ENCODE measurements around the gene NFIA.
A peak's percentile ranks its signal among the peaks of the same experiment; 100 is the strongest.

Gene NFIA

DNA sequence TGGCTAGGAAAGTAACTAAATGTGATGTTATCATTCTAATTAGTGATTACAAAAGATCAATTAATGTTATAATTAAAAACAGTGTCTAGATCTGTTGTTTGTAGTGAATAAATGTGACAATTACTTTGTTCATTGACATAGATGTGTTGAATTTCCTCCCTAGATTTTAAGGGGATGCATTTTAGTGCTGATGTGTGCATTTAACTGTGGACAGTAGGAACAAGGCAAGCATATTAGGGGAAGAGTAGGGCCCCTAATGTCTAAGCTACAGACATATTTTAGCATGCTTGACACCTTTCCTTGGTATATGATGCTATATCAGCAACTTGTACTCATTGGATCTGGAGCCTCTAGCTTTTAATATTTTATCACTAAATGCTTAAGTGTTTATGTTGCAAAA, 48.9 kb downstream of the NFIA start:
- no peak overlapping the region for H3K4me3 ChIP-seq (ENCODE audit: low read depth, low read length)
- no peak for DNase-seq (ENCODE audit: low read depth)
- TF ChIP-seq, protein P1, sequence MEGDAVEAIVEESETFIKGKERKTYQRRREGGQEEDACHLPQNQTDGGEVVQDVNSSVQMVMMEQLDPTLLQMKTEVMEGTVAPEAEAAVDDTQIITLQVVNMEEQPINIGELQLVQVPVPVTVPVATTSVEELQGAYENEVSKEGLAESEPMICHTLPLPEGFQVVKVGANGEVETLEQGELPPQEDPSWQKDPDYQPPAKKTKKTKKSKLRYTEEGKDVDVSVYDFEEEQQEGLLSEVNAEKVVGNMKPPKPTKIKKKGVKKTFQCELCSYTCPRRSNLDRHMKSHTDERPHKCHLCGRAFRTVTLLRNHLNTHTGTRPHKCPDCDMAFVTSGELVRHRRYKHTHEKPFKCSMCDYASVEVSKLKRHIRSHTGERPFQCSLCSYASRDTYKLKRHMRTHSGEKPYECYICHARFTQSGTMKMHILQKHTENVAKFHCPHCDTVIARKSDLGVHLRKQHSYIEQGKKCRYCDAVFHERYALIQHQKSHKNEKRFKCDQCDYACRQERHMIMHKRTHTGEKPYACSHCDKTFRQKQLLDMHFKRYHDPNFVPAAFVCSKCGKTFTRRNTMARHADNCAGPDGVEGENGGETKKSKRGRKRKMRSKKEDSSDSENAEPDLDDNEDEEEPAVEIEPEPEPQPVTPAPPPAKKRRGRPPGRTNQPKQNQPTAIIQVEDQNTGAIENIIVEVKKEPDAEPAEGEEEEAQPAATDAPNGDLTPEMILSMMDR (conservative IDR thresholded peaks at IDR 0.05; ENCODE audit: low read depth, low read length): no peak

DNA sequence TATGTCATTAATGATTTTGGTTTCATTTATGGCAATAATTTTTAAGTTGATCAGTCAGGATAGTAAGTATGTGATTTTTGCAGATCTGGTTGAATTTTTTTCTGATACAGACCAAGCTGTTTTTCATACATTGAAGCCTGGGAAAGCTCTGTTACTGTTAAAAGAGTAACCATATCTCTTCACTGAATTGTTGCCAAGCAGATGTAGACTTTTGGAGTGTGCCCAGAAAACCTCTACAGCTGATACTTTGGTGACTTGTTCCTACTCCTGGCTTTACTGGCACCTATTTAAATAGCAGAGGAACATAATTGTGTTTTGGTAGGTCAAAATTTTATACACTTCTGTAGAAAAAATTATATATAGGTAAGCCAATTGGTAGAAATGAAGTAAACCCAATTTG, 49.4 kb downstream of the NFIA start:
- DNase-seq (ENCODE audit: low read depth): peak; percentile 79
- TF ChIP-seq, protein P1 (conservative IDR thresholded peaks at IDR 0.05; ENCODE audit: low read depth, low read length): no peak
- H3K4me3 ChIP-seq (ENCODE audit: low read depth, low read length): no peak overlapping the region

DNA sequence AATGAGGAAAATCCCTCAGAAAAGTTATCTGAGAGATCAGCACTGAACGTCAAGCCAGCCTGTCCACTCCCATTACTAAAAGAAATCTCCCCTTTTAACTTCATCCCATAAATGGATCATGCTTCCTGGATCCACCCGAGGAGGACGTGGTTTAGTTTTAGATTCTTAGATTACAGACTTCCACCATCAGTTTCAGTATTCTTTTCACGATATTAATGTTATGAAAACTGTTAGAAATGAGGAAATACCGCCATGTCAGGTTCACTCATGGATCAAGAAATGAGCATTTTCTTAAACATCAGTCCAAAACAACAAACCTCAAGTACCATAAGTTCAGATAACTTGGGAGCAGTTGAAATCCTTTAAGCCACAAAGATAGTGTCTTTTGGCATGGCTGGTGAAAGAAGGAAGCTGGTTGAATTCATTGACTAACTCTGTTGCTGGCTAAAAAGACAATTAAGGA, 49.8 kb downstream of the NFIA start:
- TF ChIP-seq, protein P1 (conservative IDR thresholded peaks at IDR 0.05; ENCODE audit: low read depth, low read length): no peak
- peak overlapping the region; percentile 13 for H3K4me3 ChIP-seq (ENCODE audit: low read depth, low read length)
- peak; percentile 60 for DNase-seq (ENCODE audit: low read depth)

DNA sequence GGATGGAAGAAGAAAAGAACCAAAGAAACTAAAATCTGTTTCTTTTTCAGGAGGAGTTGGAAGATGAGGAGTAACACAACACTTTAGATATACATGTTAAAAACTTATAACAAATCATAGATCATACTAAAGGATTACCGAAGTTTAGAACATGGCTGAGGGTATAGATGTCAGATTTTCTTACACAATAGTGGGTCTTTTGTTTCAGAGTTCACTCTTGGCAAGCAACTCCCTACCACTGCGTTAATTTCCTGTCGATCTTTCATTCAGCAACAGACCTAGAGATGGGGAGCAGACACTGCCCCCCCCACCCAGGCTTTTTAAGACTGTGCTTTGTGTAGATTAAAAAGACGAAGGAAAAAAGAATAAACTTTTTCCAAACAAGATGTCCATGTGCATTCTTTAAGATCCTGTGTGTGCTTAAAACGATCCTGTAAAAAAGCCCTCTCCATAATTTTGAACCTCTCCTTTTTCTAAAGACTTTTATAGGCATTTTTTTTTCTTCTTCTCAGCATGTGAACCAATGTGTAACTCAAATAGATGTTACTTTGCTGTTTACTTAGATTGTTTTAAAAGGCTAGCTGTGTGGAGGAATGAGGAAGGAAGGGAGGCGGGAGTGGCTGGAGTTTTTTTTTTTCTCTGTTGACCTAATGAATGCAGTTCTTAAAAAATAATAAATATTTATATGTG, 50.4 kb downstream of the NFIA start:
- DNase-seq (ENCODE audit: low read depth): peak; percentile 70
- TF ChIP-seq, protein P1 (conservative IDR thresholded peaks at IDR 0.05; ENCODE audit: low read depth, low read length): no peak
- H3K4me3 ChIP-seq (ENCODE audit: low read depth, low read length): peak overlapping the region; percentile 13

DNA sequence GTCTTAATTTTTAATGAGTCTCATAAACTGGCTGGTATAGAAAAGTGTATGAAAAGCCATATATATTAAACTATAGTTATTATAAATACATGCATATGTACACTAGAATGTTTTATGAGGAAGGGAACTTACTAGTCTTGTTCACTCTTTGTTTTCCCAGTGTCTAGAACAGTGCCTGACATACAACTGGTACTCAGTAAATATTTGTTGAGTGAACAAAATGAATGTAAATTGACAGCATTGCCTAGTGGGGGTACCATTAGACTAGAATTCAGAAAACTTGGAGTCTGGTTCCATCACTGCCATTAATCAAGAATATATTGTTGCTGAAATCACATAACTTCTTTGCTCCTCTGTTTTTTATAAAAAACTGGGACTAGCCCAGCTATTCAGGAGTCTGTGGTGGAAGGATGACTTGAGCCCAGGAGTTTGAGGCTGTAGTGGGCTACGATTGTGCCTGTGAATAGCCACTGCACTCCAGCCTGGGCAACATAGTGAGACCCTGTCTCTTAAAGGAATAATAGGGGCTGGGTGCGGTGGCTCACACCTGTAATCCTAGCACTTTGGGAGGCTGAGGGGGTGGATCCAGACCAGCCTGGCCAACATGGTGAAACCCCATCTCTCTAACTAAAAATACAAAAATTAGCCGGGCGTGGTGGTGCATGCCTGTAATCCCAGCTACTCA, 51.1 kb downstream of the NFIA start:
- no peak for DNase-seq (ENCODE audit: low read depth)
- no peak overlapping the region for H3K4me3 ChIP-seq (ENCODE audit: low read depth, low read length)
- TF ChIP-seq, protein P1 (conservative IDR thresholded peaks at IDR 0.05; ENCODE audit: low read depth, low read length): no peak

DNA sequence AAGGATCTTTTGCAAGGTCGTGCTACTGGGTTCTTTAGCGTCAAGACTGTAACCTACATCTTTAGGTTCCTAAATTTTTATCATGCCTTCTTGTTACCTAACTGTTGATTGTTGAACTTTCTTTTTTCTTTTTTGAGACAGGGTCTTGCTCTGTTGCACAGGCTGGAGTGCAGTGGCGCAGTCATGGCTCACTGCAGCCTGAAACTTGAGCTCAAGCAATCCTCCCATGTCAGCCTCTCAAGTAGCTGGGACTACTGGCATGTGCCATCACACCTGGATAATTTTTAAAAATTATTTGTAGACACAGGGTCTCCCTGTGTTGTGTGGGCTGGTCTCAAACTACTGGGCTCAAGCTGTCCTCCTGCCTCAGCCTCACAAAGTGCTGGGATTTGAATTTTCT, 52.9 kb downstream of the NFIA start:
- no peak overlapping the region for H3K4me3 ChIP-seq (ENCODE audit: low read depth, low read length)
- TF ChIP-seq, protein P1 (conservative IDR thresholded peaks at IDR 0.05; ENCODE audit: low read depth, low read length): no peak
- DNase-seq (ENCODE audit: low read depth): no peak

Measured in choroid plexus epithelial cell (primary cell).